ENCODE measurements around the gene DIP2C.
"Not testable (repeated sequence)": the region's sequence is repeated elsewhere in the genome, so short reads cannot be mapped to it uniquely, and the experiment has no call there.

Gene DIP2C

GRCh38 chr10:673492-673891 lies 16.0 kb downstream of the DIP2C start:
- DNase-seq, result no peak

GRCh38 chr10:672992-673391 lies 16.5 kb downstream of the DIP2C start:
- no peak for DNase-seq

- no peak for DNase-seq
Measured at GRCh38 chr10:672203-672602, 17.3 kb downstream of the DIP2C start.

- DNase-seq, result no peak
Measured at GRCh38 chr10:670990-671389, 18.5 kb downstream of the DIP2C start.

GRCh38 chr10:670038-670437 lies 19.4 kb downstream of the DIP2C start:
- DNase-seq, result no peak

GRCh38 chr10:668786-669485 lies 20.5 kb downstream of the DIP2C start:
- DNase-seq, result no peak

- DNase-seq, result no peak
Measured at GRCh38 chr10:667602-668143, 21.8 kb downstream of the DIP2C start.

GRCh38 chr10:667096-667495 lies 22.4 kb downstream of the DIP2C start:
- no peak for DNase-seq

GRCh38 chr10:666237-667012 lies 23.0 kb downstream of the DIP2C start:
- DNase-seq, result no peak

- no peak for DNase-seq
Measured at GRCh38 chr10:665579-666091, 23.8 kb downstream of the DIP2C start.

- DNase-seq, result no peak
Measured at GRCh38 chr10:664893-665292, 24.6 kb downstream of the DIP2C start.

- DNase-seq, result no peak
Measured at GRCh38 chr10:664301-664700, 25.2 kb downstream of the DIP2C start.

GRCh38 chr10:663831-664251 lies 25.6 kb downstream of the DIP2C start:
- no peak for DNase-seq

GRCh38 chr10:663466-663751 lies 26.1 kb downstream of the DIP2C start:
- no peak for DNase-seq

- DNase-seq, result no peak
Measured at GRCh38 chr10:662686-663465, 26.6 kb downstream of the DIP2C start.

GRCh38 chr10:662223-662605 lies 27.3 kb downstream of the DIP2C start:
- DNase-seq, result no peak

GRCh38 chr10:661597-662222 lies 27.8 kb downstream of the DIP2C start:
- no peak for DNase-seq

GRCh38 chr10:660970-661596 lies 28.4 kb downstream of the DIP2C start:
- DNase-seq, result no peak

- DNase-seq, result no peak
Measured at GRCh38 chr10:660413-660969, 29.0 kb downstream of the DIP2C start.

GRCh38 chr10:659688-660141 lies 29.8 kb downstream of the DIP2C start:
- no peak for DNase-seq

GRCh38 chr10:657816-658350 lies 31.6 kb downstream of the DIP2C start:
- DNase-seq, result not testable (repeated sequence)

- no peak for DNase-seq
Measured at GRCh38 chr10:656883-657282, 32.6 kb downstream of the DIP2C start.
